Fibroblast of peridontal ligament (primary cell): ENCODE results near the gene OR1J4.
"Not testable (repeated sequence)": the region's sequence is repeated elsewhere in the genome, so short reads cannot be mapped to it uniquely, and the experiment has no call there.

Experiments used
- DNase-seq: peaks from one replicate; pipeline ENCODE4 v3.0.0-alpha.2; 2010; ENCODE audit errors: extremely low read depth

OR1J4 gene

GRCh38 chr9:122518841-122519240 lies at the start of gene OR1J4:
Gene OR1J4, plus strand, starts transcription at chr9:122519141. Its CDS starts 0 bp downstream, at chr9:122519141.
- no peak for DNase-seq

GRCh38 chr9:122474561-122474960 lies 44.4 kb upstream of the OR1J4 start:
- no peak for DNase-seq

- DNase-seq = peak; percentile 21
Observed at GRCh38 chr9:122475717-122476116, 43.2 kb upstream of the OR1J4 start.

DNA sequence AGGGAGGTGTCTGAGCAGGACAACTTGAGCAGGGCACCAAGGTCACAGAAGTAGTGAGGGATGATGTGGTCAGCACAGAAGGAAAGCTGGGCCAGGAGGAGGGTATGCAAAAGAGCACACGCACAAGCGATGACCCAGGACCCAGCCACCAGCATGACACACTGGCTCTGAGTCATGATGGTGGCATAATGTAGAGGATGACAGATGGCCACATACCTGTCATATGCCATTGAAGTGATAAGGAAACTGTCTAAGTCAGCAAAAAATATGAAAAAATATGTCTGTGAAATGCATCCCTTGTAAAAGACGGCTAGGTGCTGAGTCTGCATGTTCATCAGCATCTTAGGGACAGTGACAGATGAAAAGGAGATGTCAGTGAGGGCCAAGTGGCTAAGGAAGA lies 41.6 kb upstream of the OR1J4 start:
- DNase-seq = no peak

GRCh38 chr9:122477826-122478225 lies 41.1 kb upstream of the OR1J4 start, which contains the start of gene OR1J1:
Gene OR1J1, minus strand, starts transcription at chr9:122477926. Its CDS starts 0 bp downstream, at chr9:122477926.
- no peak for DNase-seq

DNA sequence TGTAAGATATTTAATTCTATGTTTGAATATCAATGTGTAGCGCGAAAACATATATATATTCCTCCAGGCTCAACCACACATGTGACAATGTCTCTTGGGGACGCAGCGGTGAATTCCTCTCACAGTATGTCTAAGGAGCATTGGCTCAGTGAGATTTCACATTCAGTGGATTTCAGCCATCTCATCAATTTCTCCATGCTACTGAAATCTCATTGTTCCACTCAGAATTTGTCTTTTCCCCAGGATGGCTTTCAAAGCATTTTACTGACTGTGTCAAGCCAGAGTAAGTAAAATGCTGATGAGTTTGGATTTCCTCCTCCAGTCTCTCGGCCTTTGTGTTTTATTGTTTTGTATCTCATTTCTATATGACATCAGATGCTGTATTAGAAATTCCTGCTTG lies 39.9 kb upstream of the OR1J4 start:
- no peak for DNase-seq

DNA sequence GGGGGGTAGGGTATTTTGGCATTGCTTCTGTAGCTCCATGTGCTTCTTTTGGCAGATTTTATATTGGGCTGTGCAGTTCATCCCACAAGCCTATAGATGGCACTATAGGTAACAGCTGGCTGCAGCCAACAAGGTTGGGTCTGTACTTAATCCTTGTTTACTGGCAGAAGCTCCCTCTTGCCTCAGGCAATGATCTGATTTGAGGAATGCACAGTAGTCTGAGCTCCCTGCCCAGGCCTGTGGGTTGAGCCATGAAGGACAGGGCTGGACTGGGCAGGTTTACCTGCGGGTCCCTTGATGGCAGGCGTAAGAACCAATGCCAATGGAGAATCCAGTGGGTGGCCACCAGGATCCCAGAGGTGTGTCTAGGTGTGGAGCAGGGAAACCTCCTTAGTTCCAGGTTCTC lies 20.1 kb upstream of the OR1J4 start:
- peak; percentile 42 for DNase-seq

DNA sequence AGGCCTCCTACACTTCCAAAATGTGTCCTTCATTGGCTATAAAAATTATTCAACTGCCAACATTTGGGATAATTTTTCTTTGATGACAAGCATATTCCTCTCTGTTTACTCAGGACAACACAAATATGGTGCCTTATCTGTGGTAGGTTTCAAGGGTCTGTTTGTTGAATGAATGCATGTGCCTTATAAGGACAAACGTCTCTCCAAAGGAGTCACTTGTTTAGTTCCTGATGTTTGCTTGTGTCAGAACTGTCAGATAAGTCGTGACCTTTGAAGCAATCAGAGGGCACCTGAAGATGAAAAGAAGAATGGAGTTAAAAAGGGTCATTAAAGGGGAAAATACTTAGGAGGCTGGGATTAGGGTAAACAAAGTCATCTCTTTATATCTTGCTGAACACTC lies 12.0 kb upstream of the OR1J4 start:
- DNase-seq = no peak

GRCh38 chr9:122510502-122510901 lies 8.4 kb upstream of the OR1J4 start, which contains the start of gene OR1J2:
Gene OR1J2, plus strand, starts transcription at chr9:122510802. Its CDS starts 0 bp downstream, at chr9:122510802.
- DNase-seq = no peak

- no peak for DNase-seq
Observed at GRCh38 chr9:122518226-122518625, 715 bp upstream of the OR1J4 start.

- DNase-seq = no peak
Observed at GRCh38 chr9:122519376-122519775, 435 bp downstream of the OR1J4 start.

DNA sequence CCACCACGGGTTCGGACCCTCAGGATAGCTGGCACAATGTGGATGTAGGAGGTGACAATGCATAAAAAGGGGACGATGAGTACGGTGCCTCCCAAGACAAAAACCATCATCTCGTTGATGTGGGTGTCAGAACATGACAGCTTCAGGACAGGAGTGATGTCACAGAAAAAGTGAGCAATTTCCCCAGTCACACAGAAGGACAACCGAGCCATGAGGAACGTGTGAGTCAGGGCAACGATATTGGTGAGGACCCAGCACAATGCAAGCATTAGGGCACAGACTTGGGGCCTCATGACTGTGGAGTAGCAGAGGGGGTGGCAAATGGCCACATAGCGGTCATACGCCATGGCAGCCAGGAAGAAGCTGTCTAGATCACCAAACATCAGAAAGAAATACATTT lies 7.7 kb downstream of the OR1J4 start:
- DNase-seq = no peak

GRCh38 chr9:122527193-122527592 lies 8.3 kb downstream of the OR1J4 start, which contains the start of gene OR1N1:
Gene OR1N1, minus strand, starts transcription at chr9:122527293. Its CDS starts 0 bp downstream, at chr9:122527293.
- DNase-seq = no peak

GRCh38 chr9:122531157-122531556 lies 12.2 kb downstream of the OR1J4 start:
- not testable (repeated sequence) for DNase-seq

- DNase-seq = peak; percentile 4
Observed at GRCh38 chr9:122536134-122536533, 17.2 kb downstream of the OR1J4 start.

DNA sequence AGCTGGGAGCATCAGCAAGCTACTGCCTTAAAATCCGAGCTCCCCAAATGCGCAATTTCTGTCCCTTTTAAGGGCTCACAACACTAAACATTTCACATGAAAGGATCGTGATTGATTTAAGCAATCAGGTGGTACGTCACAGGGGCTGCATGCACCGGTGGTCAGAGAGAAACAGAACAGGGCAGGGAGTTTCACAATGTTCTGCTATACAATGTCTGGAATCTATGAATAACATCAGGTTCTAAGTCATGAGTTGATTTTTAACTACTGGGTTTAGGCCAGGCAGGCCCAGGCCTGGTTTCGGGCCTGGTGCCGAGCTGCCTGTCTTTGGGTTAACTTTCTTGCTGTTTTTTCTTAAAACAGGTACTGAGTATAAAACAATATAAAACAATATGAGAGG lies 18.1 kb downstream of the OR1J4 start:
- DNase-seq = not testable (repeated sequence)

GRCh38 chr9:122538757-122539156 lies 19.8 kb downstream of the OR1J4 start:
- DNase-seq = no peak

GRCh38 chr9:122546196-122546595 lies 27.3 kb downstream of the OR1J4 start:
- peak; percentile 1 for DNase-seq

DNA sequence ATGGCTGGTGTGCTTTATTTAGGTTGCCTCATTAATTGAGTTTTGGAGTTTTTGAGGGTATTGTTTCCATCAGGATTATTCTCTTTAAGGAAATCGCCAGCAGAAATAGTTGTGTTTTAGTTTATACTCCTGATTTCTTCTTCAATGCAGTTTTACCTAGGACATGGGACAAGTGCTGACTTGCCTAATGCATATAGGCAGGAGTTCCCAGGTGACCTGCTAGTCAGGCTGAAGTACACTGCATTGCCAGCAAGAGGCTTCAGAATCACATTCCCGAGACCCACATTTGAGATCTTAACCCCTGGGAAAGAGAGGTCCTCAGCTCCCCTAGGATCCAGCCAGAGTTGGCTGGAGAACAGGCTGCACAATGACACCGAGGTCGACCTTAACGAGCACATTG lies 32.4 kb downstream of the OR1J4 start:
- DNase-seq = no peak

GRCh38 chr9:122552812-122553211 lies 33.9 kb downstream of the OR1J4 start, which contains the start of gene OR1N2:
Gene OR1N2, plus strand, starts transcription at chr9:122553112. Its CDS starts 100 bp downstream, at chr9:122553212.
- no peak for DNase-seq

- no peak for DNase-seq
Observed at GRCh38 chr9:122561446-122561845, 42.5 kb downstream of the OR1J4 start.

DNA sequence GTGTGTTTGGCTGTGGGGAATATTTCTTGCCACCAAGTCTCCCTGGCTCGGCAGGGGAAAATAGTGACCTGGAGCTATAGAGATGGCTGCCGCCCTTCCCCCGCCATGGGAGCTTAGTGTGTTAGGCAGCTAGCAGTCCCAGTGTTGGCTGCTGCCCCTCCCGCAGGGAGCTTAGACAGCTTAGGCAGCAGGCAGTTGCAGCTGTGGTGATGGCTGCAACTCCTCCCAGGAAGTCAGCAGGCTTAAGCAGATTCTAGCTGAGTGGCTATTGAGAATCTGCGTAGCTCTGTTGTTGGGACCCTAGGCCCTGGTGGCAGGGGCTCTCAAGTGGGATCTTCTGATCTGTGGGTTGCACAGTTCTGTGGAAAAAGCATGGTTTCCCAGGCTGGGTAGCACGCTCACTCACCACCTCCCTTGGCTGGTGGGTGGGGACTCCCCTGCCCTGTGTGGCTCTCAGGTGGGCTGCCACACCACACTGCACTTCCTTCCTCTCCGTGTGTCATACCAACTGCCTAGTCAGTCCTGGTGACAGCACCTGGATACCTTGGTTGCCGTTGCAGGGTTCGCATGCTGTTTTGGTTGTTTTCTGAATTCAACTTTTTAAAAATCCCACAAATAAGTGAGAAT lies 43.3 kb downstream of the OR1J4 start:
- DNase-seq = no peak

- no peak for DNase-seq
Observed at GRCh38 chr9:122567901-122568300, 49.0 kb downstream of the OR1J4 start.
